Measurements from ENCODE around the gene FTL. TPM values are rescaled to one million over a fixed set of nuclear protein-coding genes. Genes with fewer than 3 reads are reported as not detected.

Gene FTL
- polyA plus RNA-seq, 1 experiment = 3,644 TPM

DNA sequence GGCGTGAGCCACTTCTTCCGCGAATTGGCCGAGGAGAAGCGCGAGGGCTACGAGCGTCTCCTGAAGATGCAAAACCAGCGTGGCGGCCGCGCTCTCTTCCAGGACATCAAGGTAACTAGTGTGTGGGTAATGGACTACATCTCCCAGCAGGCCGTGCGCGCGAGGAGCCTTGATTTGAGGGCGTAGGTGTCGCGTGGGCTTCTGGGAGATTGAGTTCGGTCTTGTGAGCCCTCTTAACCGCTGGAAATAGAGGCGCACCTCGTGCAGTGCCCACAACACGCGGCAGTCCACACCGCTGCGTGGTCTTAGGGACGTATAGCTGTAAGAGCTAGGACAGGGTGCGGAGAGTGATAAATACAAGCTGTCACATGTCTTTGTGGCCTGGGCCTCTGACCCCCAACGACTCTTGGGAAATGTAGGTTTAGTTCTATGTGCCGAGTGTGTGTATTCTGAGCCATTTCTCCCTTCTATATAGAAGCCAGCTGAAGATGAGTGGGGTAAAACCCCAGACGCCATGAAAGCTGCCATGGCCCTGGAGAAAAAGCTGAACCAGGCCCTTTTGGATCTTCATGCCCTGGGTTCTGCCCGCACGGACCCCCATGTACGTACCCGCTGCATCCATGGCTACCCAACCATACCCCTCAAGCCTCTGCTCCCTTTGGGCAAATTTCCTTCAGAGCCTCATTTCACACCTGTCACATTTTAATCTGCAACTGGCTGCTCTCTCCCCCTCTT is 864 bp downstream of the FTL start:
- H3K9me3 ChIP-seq (ENCODE audit: control insufficient read depth, insufficient read depth, low read length) = peaks cover 12% of the 10 kb centered on the region; the same call in 1 of the 2 replicates
- H3K4me3 ChIP-seq (ENCODE audit: low read depth, low read length) = peak overlapping the region; percentile 100
- DNase-seq (ENCODE audit: low read depth, low spot score) = no peak
- TF ChIP-seq, protein P1, sequence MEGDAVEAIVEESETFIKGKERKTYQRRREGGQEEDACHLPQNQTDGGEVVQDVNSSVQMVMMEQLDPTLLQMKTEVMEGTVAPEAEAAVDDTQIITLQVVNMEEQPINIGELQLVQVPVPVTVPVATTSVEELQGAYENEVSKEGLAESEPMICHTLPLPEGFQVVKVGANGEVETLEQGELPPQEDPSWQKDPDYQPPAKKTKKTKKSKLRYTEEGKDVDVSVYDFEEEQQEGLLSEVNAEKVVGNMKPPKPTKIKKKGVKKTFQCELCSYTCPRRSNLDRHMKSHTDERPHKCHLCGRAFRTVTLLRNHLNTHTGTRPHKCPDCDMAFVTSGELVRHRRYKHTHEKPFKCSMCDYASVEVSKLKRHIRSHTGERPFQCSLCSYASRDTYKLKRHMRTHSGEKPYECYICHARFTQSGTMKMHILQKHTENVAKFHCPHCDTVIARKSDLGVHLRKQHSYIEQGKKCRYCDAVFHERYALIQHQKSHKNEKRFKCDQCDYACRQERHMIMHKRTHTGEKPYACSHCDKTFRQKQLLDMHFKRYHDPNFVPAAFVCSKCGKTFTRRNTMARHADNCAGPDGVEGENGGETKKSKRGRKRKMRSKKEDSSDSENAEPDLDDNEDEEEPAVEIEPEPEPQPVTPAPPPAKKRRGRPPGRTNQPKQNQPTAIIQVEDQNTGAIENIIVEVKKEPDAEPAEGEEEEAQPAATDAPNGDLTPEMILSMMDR (IDR thresholded peaks at IDR 0.05; ENCODE audit: low read depth, low read length) = no peak
- POLR2A ChIA-PET = interaction anchor here (0.9 to 5.6 kb wide), 12 partner anchors 11 to 171 kb away, joined by 3 to 83 read pairs (median 5); partner anchors contain the start of genes BAX, GYS1, NUCB1 and PPP1R15A
- CTCF ChIA-PET = interaction anchor here (1.0 to 1.8 kb wide), 2 partner anchors 27 to 123 kb away, joined by 4 to 7 read pairs; partner anchors contain the start of genes GYS1 and RUVBL2
- H3K27ac ChIP-seq (ENCODE audit: low read depth, low read length) = peak overlapping the region; percentile 82
- no peaks in the 10 kb centered on the region for H3K27me3 ChIP-seq (ENCODE audit: control insufficient read depth, insufficient read depth, low read length)

DNA sequence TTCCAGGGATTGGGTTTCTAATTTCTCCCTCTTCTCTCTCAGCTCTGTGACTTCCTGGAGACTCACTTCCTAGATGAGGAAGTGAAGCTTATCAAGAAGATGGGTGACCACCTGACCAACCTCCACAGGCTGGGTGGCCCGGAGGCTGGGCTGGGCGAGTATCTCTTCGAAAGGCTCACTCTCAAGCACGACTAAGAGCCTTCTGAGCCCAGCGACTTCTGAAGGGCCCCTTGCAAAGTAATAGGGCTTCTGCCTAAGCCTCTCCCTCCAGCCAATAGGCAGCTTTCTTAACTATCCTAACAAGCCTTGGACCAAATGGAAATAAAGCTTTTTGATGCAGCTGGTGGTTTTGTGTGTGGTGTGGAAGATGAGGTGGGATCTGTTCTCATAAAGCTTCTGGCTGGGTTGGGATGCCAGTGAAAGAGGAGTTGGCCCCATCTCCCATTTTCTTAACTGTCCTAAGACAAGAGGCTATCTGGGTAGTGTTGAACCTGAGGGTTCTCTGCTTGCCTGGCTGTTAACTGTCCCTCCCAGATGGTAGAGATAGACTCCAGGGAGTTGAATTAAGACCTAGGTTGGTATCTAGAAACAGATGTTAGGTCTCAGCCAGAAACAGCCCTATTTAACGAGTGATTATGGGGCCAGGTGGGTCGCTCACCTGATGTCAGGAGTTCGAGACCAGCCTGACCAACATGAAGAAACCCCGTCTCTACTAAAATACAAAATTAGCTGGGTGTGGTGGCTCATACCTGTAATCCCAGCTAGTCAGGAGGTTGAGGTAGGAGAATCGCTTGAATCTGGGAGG is 1.6 kb downstream of the FTL start:
- TF ChIP-seq, protein P1 (IDR thresholded peaks at IDR 0.05; ENCODE audit: low read depth, low read length) = no peak
- peak overlapping the region; percentile 82 for H3K27ac ChIP-seq (ENCODE audit: low read depth, low read length)
- peaks cover 12% of the 10 kb centered on the region; the same call in 1 of the 2 replicates for H3K9me3 ChIP-seq (ENCODE audit: control insufficient read depth, insufficient read depth, low read length)
- CTCF ChIA-PET = interaction anchor here (1.0 to 1.8 kb wide), 2 partner anchors 27 to 124 kb away, joined by 4 to 7 read pairs; partner anchors contain the start of genes GYS1 and RUVBL2
- DNase-seq (ENCODE audit: low read depth, low spot score) = no peak
- H3K27me3 ChIP-seq (ENCODE audit: control insufficient read depth, insufficient read depth, low read length) = no peaks in the 10 kb centered on the region
- POLR2A ChIA-PET = interaction anchor here (1.1 to 5.6 kb wide), 12 partner anchors 12 to 171 kb away, joined by 3 to 83 read pairs (median 5); partner anchors contain the start of genes BAX, GYS1, NUCB1 and PPP1R15A
- H3K4me3 ChIP-seq (ENCODE audit: low read depth, low read length) = peak overlapping the region; percentile 100

DNA sequence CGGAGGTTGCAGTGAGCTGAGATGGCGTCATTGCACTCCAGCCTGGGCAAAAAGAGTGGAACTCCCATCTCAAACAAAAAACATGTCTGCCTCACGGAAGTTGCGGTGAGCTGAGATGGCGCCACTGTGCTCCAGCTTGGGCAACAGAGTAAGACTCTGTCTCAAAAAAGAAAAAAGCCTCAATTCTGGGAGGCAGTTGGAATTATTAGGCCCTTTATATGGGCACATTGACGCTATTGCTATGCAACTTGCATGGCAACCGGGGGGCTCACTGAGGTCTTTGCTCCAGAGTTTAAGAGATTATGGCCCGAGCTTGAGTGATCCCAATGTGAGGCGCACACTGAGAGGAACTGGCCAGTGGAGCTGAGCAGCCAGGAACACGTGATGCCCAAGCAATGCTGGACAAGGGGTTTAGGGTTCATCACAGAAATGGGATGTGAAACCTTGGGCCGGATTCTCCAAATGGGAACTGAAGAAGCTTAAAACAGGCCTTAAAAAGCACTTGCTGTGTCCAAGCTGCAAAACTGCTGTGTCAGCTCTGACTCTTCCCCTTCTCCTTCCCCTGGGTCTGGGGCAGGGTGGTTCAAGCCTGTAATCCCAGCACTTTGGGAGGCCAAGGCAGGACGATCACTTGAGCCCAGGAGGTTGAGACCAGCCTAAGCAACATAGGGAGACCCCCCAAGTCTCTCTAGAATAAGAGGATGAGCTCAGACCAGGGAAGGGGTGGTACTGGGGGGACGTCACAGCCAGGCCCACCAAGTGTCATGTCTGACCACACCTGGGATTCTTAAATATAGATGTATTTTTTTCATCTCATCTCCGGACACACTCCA is 2.5 kb downstream of the FTL start:
- H3K27ac ChIP-seq (ENCODE audit: low read depth, low read length) = peak overlapping the region; percentile 47
- CTCF ChIA-PET = interaction anchor here (0.6 to 1.8 kb wide), 3 partner anchors 26 to 180 kb away, joined by 3 to 7 read pairs (median 3); partner anchors contain the start of genes GYS1 and RUVBL2
- TF ChIP-seq, protein P1 (IDR thresholded peaks at IDR 0.05; ENCODE audit: low read depth, low read length) = no peak
- H3K27me3 ChIP-seq (ENCODE audit: control insufficient read depth, insufficient read depth, low read length) = no peaks in the 10 kb centered on the region
- POLR2A ChIA-PET = interaction anchor here (0.6 to 5.6 kb wide), 9 partner anchors 12 to 188 kb away, joined by 3 to 83 read pairs (median 5); partner anchors contain the start of genes GYS1, NUCB1, PPP1R15A and RUVBL2
- DNase-seq (ENCODE audit: low read depth, low spot score) = no peak
- H3K9me3 ChIP-seq (ENCODE audit: control insufficient read depth, insufficient read depth, low read length) = peaks cover 12% of the 10 kb centered on the region; the same call in 1 of the 2 replicates
- H3K4me3 ChIP-seq (ENCODE audit: low read depth, low read length) = peak overlapping the region; percentile 100

DNA sequence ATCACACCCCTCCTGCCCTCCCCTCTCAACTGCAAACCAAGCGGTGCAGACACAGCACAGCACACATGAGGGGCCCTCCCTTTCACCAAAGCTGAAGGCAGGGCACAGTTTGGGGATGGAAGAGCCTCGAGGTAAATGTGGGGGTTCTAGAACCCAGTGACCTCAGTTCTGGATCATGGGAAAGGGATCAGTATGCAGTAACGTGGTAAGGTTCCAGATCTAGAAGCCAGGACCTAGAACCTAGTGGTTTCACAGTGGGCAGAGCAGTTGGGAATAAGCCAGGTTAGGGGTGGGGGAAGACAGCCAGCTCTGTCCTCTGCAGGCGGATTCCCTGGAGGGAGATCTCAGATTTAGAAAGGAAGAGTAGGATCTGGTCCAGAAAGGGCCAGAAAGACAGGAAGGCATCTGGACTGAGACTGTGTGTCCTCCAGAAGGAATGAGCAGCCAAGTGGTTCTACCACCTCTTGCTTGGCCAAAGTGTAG is 3.1 kb downstream of the FTL start:
- CTCF ChIA-PET = interaction anchor here (0.6 to 1.0 kb wide), 2 partner anchors 177 to 180 kb away, joined by 3 read pairs; no protein-coding TSS in a partner anchor

More for the DNA sequence above, 3.1 kb downstream of the FTL start:
- POLR2A ChIA-PET = interaction anchor here (0.6 to 5.6 kb wide), 8 partner anchors 11 to 189 kb away, joined by 3 to 83 read pairs (median 6); partner anchors contain the start of genes GYS1, PPP1R15A and RUVBL2
- Histone ChIP-seq H3K9me3 (ENCODE audit: control insufficient read depth, insufficient read depth, low read length) (peaks cover 12% of the 10 kb centered on the region; the same call in 1 of the 2 replicates), H3K4me3 (ENCODE audit: low read depth, low read length) (no peak overlapping the region), H3K27ac (ENCODE audit: low read depth, low read length) (peak overlapping the region; percentile 47), H3K27me3 (ENCODE audit: control insufficient read depth, insufficient read depth, low read length) (no peaks in the 10 kb centered on the region)
- TF ChIP-seq, protein P1 (IDR thresholded peaks at IDR 0.05; ENCODE audit: low read depth, low read length) = no peak
- no peak for DNase-seq (ENCODE audit: low read depth, low spot score)

Data from AG04450 (cell line).